HCT116 (cell line): ENCODE measurements around the gene RGS6.

Source experiments
- CEBPB ChIP-seq: IDR thresholded peaks from 2 replicates; pipeline ENCODE4 v1.6.1; 2012; ENCODE audit warnings: low read depth
- EGR1 ChIP-seq: IDR thresholded peaks from 2 replicates; pipeline ENCODE4 v1.6.1; 2012; ENCODE audit warnings: low read depth
- EZH2 ChIP-seq: fragments of 200-600 bp; sonication (generic); IDR thresholded peaks from 2 replicates; pipeline ENCODE4 v1.6.1; 2017; ENCODE audit warnings: antibody characterized with exemption, mixed run types
- MAX ChIP-seq: IDR thresholded peaks from 2 replicates; pipeline ENCODE4 v1.6.1; 2012
- POLR2A ChIP-seq: IDR thresholded peaks from 2 replicates; pipeline ENCODE4 v1.7.0; 2011; ENCODE audit warnings: borderline replicate concordance; ENCODE audit not compliant: insufficient read depth, insufficient read length; ENCODE audit errors: extremely low read depth
- POLR2AphosphoS5 ChIP-seq: IDR thresholded peaks from 2 replicates; pipeline ENCODE4 v1.6.1; 2011; ENCODE audit warnings: mild to moderate bottlenecking, low read depth, low read length, moderate library complexity
- RAD21 ChIP-seq: IDR thresholded peaks from 2 replicates; pipeline ENCODE4 v1.6.1; 2012; ENCODE audit warnings: low read depth, mild to moderate bottlenecking
- SIN3A ChIP-seq: IDR thresholded peaks from 2 replicates; pipeline ENCODE4 v1.6.1; 2012; ENCODE audit warnings: low read depth
- SRF ChIP-seq: IDR thresholded peaks from 2 replicates; pipeline ENCODE4 v1.6.1; 2012; ENCODE audit warnings: low read depth
- YY1 ChIP-seq: IDR thresholded peaks from 2 replicates; pipeline ENCODE4 v1.6.1; 2011; ENCODE audit warnings: low read length, low read depth, moderate library complexity, mild to moderate bottlenecking; ENCODE audit not compliant: insufficient replicate concordance; ENCODE audit errors: extremely low read depth
- ZNF274 ChIP-seq: fragments of 200-500 bp; sonication (Bioruptor generic); IDR thresholded peaks from 2 replicates; pipeline ENCODE4 v1.6.1; 2014; ENCODE audit warnings: mild to moderate bottlenecking, low read depth, low read length, inconsistent platforms
- TF ChIP-seq, protein P1 (sequence below), 3 experiments: fragments of 200-600 bp in 1 of 3; sonication (generic) in 1 of 3; IDR thresholded peaks in 2 of 3; conservative IDR thresholded peaks in 1 of 3; 2 replicates each; pipeline ENCODE4 v1.5.1; 2012 to 2017; ENCODE audit warnings: low read depth in 2 of 3, low read length in 2 of 3, antibody characterized with exemption in 1 of 3, borderline replicate concordance in 1 of 3, control low read depth in 1 of 3, mild to moderate bottlenecking in 1 of 3, mixed read lengths in 1 of 3, mixed run types in 1 of 3, moderate library complexity in 1 of 3; ENCODE audit not compliant: insufficient read depth in 1 of 3
- TF ChIP-seq, protein P2 (sequence below): IDR thresholded peaks from 2 replicates; pipeline ENCODE4 v1.6.1; 2012; ENCODE audit warnings: low read depth

DNA sequence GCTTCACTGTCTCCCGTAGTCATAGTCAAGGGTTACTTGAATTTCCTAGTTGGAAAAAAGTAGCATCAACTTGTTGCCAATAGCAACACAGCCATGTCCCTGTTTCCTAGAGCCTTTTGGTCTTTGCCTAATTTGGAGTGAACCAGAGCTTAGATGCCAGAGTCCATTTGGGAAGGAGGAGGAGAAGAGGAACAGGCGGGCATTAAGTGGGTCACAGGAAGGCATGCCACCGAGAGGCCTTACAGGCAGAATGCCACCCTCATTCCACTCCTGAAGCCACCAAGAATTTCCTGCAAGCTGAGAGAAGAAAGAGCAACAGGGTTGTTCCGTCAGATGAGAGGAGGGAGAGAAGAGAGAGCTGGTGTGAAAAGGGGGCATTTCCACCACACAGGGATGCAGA, 622.2 kb downstream of the RGS6 start:
- TF ChIP-seq POLR2AphosphoS5 (no peak), POLR2A (no peak), RAD21 (no peak), ZNF274 (no peak), MAX (no peak), EZH2 (no peak), SRF (no peak), SIN3A (no peak), CEBPB (no peak), YY1 (no peak), EGR1 (no peak)
- TF ChIP-seq, protein P1, sequence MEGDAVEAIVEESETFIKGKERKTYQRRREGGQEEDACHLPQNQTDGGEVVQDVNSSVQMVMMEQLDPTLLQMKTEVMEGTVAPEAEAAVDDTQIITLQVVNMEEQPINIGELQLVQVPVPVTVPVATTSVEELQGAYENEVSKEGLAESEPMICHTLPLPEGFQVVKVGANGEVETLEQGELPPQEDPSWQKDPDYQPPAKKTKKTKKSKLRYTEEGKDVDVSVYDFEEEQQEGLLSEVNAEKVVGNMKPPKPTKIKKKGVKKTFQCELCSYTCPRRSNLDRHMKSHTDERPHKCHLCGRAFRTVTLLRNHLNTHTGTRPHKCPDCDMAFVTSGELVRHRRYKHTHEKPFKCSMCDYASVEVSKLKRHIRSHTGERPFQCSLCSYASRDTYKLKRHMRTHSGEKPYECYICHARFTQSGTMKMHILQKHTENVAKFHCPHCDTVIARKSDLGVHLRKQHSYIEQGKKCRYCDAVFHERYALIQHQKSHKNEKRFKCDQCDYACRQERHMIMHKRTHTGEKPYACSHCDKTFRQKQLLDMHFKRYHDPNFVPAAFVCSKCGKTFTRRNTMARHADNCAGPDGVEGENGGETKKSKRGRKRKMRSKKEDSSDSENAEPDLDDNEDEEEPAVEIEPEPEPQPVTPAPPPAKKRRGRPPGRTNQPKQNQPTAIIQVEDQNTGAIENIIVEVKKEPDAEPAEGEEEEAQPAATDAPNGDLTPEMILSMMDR (IDR thresholded peaks at IDR 0.05 in 2 of 3, conservative IDR thresholded peaks at IDR 0.05 in 1 of 3; ENCODE audit: borderline replicate concordance in 1 of 3, insufficient read depth in 1 of 3, low read depth in 2 of 3, low read length in 2 of 3), result no peak
- TF ChIP-seq, protein P2, sequence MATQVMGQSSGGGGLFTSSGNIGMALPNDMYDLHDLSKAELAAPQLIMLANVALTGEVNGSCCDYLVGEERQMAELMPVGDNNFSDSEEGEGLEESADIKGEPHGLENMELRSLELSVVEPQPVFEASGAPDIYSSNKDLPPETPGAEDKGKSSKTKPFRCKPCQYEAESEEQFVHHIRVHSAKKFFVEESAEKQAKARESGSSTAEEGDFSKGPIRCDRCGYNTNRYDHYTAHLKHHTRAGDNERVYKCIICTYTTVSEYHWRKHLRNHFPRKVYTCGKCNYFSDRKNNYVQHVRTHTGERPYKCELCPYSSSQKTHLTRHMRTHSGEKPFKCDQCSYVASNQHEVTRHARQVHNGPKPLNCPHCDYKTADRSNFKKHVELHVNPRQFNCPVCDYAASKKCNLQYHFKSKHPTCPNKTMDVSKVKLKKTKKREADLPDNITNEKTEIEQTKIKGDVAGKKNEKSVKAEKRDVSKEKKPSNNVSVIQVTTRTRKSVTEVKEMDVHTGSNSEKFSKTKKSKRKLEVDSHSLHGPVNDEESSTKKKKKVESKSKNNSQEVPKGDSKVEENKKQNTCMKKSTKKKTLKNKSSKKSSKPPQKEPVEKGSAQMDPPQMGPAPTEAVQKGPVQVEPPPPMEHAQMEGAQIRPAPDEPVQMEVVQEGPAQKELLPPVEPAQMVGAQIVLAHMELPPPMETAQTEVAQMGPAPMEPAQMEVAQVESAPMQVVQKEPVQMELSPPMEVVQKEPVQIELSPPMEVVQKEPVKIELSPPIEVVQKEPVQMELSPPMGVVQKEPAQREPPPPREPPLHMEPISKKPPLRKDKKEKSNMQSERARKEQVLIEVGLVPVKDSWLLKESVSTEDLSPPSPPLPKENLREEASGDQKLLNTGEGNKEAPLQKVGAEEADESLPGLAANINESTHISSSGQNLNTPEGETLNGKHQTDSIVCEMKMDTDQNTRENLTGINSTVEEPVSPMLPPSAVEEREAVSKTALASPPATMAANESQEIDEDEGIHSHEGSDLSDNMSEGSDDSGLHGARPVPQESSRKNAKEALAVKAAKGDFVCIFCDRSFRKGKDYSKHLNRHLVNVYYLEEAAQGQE, result no peak
